Hepatocyte (in vitro differentiated cells): ENCODE results near the gene ACAD8.

Source experiments
- EZH2phosphoT487 ChIP-seq: fragments of 200-600 bp; sonication (generic); IDR thresholded peaks from one replicate; pipeline ENCODE4 v1.6.1; 2018; ENCODE audit warnings: antibody characterized with exemption, mild to moderate bottlenecking, low read depth, moderate library complexity; ENCODE audit not compliant: unreplicated experiment, severe bottlenecking
- TF ChIP-seq, protein P1 (sequence below): fragments of 200-600 bp; sonication (generic); IDR thresholded peaks from 2 replicates; pipeline ENCODE4 v1.5.1; 2016; ENCODE audit warnings: antibody characterized with exemption, mild to moderate bottlenecking; ENCODE audit not compliant: poor library complexity

DNA sequence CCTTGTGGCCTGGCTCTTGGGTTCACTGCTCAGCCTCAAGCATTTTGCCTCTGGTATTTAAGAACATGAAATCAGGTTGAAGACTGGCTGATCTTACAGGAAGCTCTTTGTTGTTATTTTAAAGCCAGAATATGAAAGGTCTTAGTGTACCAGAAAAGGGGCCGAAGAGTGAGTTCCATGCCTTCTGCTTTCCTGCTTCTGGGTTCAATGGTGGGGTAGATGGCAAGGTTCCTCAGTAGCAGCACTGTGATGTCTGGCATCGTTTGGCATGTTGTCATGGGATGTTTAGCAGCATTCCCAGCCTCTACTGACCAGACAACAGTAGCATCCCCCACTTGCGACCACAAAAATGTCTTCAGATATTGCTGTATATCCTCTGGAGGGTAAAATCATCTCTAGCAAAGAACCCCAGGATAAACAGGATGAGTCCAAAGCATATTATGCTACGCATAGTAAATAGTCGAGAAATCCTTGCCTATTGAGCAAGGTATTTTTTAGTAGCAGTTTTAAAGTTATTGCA is 26.5 kb upstream of the ACAD8 start:
- TF ChIP-seq, protein P1, sequence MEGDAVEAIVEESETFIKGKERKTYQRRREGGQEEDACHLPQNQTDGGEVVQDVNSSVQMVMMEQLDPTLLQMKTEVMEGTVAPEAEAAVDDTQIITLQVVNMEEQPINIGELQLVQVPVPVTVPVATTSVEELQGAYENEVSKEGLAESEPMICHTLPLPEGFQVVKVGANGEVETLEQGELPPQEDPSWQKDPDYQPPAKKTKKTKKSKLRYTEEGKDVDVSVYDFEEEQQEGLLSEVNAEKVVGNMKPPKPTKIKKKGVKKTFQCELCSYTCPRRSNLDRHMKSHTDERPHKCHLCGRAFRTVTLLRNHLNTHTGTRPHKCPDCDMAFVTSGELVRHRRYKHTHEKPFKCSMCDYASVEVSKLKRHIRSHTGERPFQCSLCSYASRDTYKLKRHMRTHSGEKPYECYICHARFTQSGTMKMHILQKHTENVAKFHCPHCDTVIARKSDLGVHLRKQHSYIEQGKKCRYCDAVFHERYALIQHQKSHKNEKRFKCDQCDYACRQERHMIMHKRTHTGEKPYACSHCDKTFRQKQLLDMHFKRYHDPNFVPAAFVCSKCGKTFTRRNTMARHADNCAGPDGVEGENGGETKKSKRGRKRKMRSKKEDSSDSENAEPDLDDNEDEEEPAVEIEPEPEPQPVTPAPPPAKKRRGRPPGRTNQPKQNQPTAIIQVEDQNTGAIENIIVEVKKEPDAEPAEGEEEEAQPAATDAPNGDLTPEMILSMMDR = no peak
- no peak for TF ChIP-seq EZH2phosphoT487
